SK-N-SH treated with all-trans-retinoic acid at 6 μM for 48 hours (cell line): ENCODE measurements around the gene PDSS2.

Experiments
- ATAC-seq: fragments of 200-7000 bp; cut with Tn5 transposase; 3 replicates; pipeline ENCODE4 v1.9.1; 2020; ENCODE audit warnings: mild to moderate bottlenecking, moderate library complexity
- ARNTL ChIP-seq: fragments of 450-650 bp; formaldehyde crosslinking; IDR thresholded peaks from 2 replicates; pipeline ENCODE4 v1.5.0; 2020; ENCODE audit warnings: low read depth, mild to moderate bottlenecking, moderate library complexity, borderline replicate concordance
- CSDC2 ChIP-seq: fragments of 250-450 bp; sonication (Bioruptor Pico); IDR thresholded peaks from 2 replicates; pipeline ENCODE4 v1.5.0; 2020; ENCODE audit warnings: mild to moderate bottlenecking, moderate library complexity
- ESRRG ChIP-seq: fragments of 250-450 bp; sonication (Bioruptor Pico); IDR thresholded peaks from 2 replicates; pipeline ENCODE4 v1.6.1; 2021; ENCODE audit warnings: mild to moderate bottlenecking
- ISL1 ChIP-seq: fragments of 250-450 bp; sonication (Bioruptor Pico); IDR thresholded peaks from 2 replicates; pipeline ENCODE4 v2.1.2; 2022; ENCODE audit warnings: mild to moderate bottlenecking, moderate library complexity
- OSR1 ChIP-seq: fragments of 250-450 bp; sonication (Bioruptor Pico); IDR thresholded peaks from 2 replicates; pipeline ENCODE4 v1.8.0; 2022; ENCODE audit warnings: moderate library complexity, mild to moderate bottlenecking, inconsistent platforms
- PPARA ChIP-seq: fragments of 250-450 bp; sonication (Bioruptor Pico); IDR thresholded peaks from 2 replicates; pipeline ENCODE4 v1.5.0; 2020; ENCODE audit warnings: mild to moderate bottlenecking, borderline replicate concordance
- RARB ChIP-seq: fragments of 250-450 bp; sonication (Bioruptor Pico); IDR thresholded peaks from 2 replicates; pipeline ENCODE4 v1.8.0; 2021; ENCODE audit warnings: mild to moderate bottlenecking, moderate library complexity
- SNAI2 ChIP-seq: fragments of 250-450 bp; sonication (Bioruptor Pico); IDR thresholded peaks from 2 replicates; pipeline ENCODE4 v1.5.0; 2020; ENCODE audit warnings: mild to moderate bottlenecking, moderate library complexity
- TCF4 ChIP-seq: fragments of 250-450 bp; sonication (Bioruptor Pico); IDR thresholded peaks from 2 replicates; pipeline ENCODE4 v1.8.0; 2021; ENCODE audit warnings: mild to moderate bottlenecking, moderate library complexity, borderline replicate concordance
- TOX ChIP-seq: fragments of 250-450 bp; sonication (Bioruptor Pico); IDR thresholded peaks from 2 replicates; pipeline ENCODE4 v1.8.0; 2021; ENCODE audit warnings: mild to moderate bottlenecking, moderate library complexity, borderline replicate concordance
- TSHZ2 ChIP-seq: fragments of 250-450 bp; sonication (Bioruptor Pico); IDR thresholded peaks from 2 replicates; pipeline ENCODE4 v1.5.0; 2020; ENCODE audit warnings: mild to moderate bottlenecking, moderate library complexity
- ZC3H10 ChIP-seq: fragments of 250-450 bp; sonication (Bioruptor Pico); IDR thresholded peaks from 2 replicates; pipeline ENCODE4 v1.5.1; 2021; ENCODE audit warnings: mild to moderate bottlenecking, moderate library complexity
- ZFP3 ChIP-seq: fragments of 250-450 bp; sonication (Bioruptor Pico); IDR thresholded peaks from 2 replicates; pipeline ENCODE4 v1.5.0; 2020; ENCODE audit warnings: mild to moderate bottlenecking, moderate library complexity
- ZNF565 ChIP-seq: fragments of 450-650 bp; formaldehyde crosslinking; conservative IDR thresholded peaks from 2 replicates; pipeline ENCODE4 v1.5.0; 2020; ENCODE audit warnings: low read depth, mild to moderate bottlenecking, moderate library complexity
- ZNF70 ChIP-seq: fragments of 450-650 bp; formaldehyde crosslinking; IDR thresholded peaks from 2 replicates; pipeline ENCODE4 v1.5.0; 2020; ENCODE audit warnings: mild to moderate bottlenecking, moderate library complexity
- ZNF8 ChIP-seq: fragments of 450-650 bp; formaldehyde crosslinking; IDR thresholded peaks from 2 replicates; pipeline ENCODE4 v1.5.0; 2020; ENCODE audit warnings: mild to moderate bottlenecking, moderate library complexity
- TF ChIP-seq, protein P1 (sequence below): fragments of 250-450 bp; sonication (Bioruptor Pico); IDR thresholded peaks from 2 replicates; pipeline ENCODE4 v1.8.0; 2020; ENCODE audit warnings: mild to moderate bottlenecking, moderate library complexity, borderline replicate concordance
- TF ChIP-seq, protein P2 (sequence below): fragments of 250-450 bp; sonication (Bioruptor Pico); IDR thresholded peaks from 2 replicates; pipeline ENCODE4 v1.5.1; 2021; ENCODE audit warnings: mild to moderate bottlenecking, moderate library complexity
- TF ChIP-seq, protein P3 (sequence below): fragments of 250-450 bp; sonication (Bioruptor Pico); IDR thresholded peaks from 2 replicates; pipeline ENCODE4 v1.5.1; 2020; ENCODE audit warnings: low read depth, mild to moderate bottlenecking, moderate library complexity
- TF ChIP-seq, protein P4 (sequence below): fragments of 250-450 bp; sonication (Bioruptor Pico); IDR thresholded peaks from 2 replicates; pipeline ENCODE4 v1.8.0; 2021; ENCODE audit warnings: low read depth, mild to moderate bottlenecking, moderate library complexity, borderline replicate concordance

PDSS2 gene

DNA sequence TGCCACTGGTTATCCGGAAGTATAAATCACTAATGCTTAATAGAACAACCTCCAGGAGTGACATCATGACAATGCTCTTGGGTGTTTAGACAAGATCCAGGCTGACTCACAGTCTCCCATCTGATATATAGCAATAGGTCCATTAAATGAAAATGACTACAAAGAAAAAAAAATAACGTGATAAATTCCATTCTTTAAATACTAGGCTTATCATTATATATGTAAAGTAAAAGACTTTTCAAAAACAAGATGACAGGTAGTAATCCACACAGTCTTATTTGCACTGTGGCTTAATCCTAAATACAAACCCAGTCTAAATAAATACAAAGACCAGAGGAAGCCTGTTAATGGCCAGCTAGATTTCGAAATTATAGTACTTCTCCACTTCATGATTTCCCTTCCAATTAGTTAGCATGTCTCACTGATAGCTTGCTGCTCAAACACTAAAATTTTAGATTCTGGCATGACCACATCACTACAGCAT, 195.0 kb downstream of the PDSS2 start:
- peak; percentile 89 for ATAC-seq
- TF ChIP-seq, protein P1, sequence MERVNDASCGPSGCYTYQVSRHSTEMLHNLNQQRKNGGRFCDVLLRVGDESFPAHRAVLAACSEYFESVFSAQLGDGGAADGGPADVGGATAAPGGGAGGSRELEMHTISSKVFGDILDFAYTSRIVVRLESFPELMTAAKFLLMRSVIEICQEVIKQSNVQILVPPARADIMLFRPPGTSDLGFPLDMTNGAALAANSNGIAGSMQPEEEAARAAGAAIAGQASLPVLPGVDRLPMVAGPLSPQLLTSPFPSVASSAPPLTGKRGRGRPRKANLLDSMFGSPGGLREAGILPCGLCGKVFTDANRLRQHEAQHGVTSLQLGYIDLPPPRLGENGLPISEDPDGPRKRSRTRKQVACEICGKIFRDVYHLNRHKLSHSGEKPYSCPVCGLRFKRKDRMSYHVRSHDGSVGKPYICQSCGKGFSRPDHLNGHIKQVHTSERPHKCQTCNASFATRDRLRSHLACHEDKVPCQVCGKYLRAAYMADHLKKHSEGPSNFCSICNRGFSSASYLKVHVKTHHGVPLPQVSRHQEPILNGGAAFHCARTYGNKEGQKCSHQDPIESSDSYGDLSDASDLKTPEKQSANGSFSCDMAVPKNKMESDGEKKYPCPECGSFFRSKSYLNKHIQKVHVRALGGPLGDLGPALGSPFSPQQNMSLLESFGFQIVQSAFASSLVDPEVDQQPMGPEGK (CRISPR knock-in tag), result no peak
- TF ChIP-seq, protein P2, sequence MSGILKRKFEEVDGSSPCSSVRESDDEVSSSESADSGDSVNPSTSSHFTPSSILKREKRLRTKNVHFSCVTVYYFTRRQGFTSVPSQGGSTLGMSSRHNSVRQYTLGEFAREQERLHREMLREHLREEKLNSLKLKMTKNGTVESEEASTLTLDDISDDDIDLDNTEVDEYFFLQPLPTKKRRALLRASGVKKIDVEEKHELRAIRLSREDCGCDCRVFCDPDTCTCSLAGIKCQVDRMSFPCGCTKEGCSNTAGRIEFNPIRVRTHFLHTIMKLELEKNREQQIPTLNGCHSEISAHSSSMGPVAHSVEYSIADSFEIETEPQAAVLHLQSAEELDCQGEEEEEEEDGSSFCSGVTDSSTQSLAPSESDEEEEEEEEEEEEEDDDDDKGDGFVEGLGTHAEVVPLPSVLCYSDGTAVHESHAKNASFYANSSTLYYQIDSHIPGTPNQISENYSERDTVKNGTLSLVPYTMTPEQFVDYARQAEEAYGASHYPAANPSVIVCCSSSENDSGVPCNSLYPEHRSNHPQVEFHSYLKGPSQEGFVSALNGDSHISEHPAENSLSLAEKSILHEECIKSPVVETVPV (CRISPR knock-in tag), result no peak
- TF ChIP-seq ZNF8 (no peak), ISL1 (CRISPR knock-in tag) (peak; percentile 92), TSHZ2 (CRISPR knock-in tag) (no peak), SNAI2 (CRISPR knock-in tag) (no peak), OSR1 (CRISPR knock-in tag) (no peak), PPARA (no peak), TCF4 (CRISPR knock-in tag) (peak; percentile 55; the same call in 1 of the 2 replicates), RARB (CRISPR knock-in tag) (no peak), CSDC2 (CRISPR knock-in tag) (no peak), ARNTL (CRISPR knock-in tag) (no peak), ZC3H10 (no peak), ZNF70 (CRISPR knock-in tag) (no peak)
- TF ChIP-seq, protein P3, sequence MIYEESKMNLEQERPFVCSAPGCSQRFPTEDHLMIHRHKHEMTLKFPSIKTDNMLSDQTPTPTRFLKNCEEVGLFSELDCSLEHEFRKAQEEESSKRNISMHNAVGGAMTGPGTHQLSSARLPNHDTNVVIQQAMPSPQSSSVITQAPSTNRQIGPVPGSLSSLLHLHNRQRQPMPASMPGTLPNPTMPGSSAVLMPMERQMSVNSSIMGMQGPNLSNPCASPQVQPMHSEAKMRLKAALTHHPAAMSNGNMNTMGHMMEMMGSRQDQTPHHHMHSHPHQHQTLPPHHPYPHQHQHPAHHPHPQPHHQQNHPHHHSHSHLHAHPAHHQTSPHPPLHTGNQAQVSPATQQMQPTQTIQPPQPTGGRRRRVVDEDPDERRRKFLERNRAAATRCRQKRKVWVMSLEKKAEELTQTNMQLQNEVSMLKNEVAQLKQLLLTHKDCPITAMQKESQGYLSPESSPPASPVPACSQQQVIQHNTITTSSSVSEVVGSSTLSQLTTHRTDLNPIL (CRISPR knock-in tag), result peak; percentile 81; the same call in 1 of the 2 replicates
- TF ChIP-seq, protein P4, sequence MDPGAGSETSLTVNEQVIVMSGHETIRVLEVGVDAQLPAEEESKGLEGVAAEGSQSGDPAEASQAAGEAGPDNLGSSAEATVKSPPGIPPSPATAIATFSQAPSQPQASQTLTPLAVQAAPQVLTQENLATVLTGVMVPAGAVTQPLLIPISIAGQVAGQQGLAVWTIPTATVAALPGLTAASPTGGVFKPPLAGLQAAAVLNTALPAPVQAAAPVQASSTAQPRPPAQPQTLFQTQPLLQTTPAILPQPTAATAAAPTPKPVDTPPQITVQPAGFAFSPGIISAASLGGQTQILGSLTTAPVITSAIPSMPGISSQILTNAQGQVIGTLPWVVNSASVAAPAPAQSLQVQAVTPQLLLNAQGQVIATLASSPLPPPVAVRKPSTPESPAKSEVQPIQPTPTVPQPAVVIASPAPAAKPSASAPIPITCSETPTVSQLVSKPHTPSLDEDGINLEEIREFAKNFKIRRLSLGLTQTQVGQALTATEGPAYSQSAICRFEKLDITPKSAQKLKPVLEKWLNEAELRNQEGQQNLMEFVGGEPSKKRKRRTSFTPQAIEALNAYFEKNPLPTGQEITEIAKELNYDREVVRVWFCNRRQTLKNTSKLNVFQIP, result 0 out of 2 replicates have a peak, but pooled peaks have one; percentile 69

DNA sequence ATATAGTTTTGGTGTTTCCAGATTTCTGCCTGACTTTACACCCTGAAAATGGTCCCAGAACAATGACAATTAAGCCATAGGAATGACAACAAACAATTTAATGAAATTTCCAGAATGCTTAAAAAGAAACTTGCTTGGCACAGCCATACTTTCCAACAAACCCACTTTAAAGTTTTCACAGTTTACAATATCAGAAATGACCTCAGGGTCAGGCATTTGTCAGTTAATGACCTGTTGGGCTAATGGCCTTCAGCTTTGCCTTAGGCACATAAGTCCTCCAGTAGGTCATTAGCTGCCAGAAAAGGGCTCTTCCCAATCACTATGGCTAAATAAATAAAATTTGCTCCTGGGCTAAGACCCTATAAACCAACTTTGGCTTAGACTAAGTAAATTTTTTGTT, 199.4 kb downstream of the PDSS2 start:
- ATAC-seq, result no peak
- no peak for TF ChIP-seq TCF4 (CRISPR knock-in tag)
- TF ChIP-seq, all 23 proteins: peak for 0

DNA sequence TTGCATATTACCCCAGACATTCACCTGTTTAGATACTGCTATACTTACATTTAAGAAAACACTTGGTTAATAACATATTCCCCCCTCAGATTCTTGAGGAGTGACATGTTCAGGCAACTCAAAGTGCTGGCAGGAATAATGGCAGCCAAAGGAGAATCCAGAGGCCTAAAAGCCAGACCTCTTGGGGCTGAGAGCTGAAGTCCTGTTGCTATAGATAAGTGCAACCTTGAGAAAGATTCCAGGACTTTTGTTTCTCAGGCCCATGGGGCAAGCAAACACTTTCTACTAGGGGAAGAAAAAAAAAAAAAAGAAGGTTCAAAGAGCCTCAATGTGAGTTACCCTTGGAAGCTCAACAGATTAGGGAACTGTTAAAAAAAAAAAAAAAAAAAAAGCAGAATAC, 211.2 kb downstream of the PDSS2 start:
- no peak for ATAC-seq
- TF ChIP-seq ESRRG (no peak), TCF4 (CRISPR knock-in tag) (no peak), ZFP3 (CRISPR knock-in tag) (no peak), TSHZ2 (CRISPR knock-in tag) (no peak), CSDC2 (CRISPR knock-in tag) (no peak), OSR1 (CRISPR knock-in tag) (no peak), ISL1 (CRISPR knock-in tag) (no peak), TOX (CRISPR knock-in tag) (no peak), RARB (CRISPR knock-in tag) (no peak), ZNF565 (CRISPR knock-in tag) (no peak)
- TF ChIP-seq, protein P4, result no peak
- TF ChIP-seq, protein P2 (CRISPR knock-in tag), result no peak
- TF ChIP-seq, protein P3 (CRISPR knock-in tag), result no peak
